HG02938 (cell line): ENCODE measurements around the gene SGMS1.
"Not testable (repeated sequence)": the region's sequence is repeated elsewhere in the genome, so short reads cannot be mapped to it uniquely, and the experiment has no call there.

Source experiments
- ATAC-seq: cut with Tn5 transposase; IDR thresholded peaks from one replicate; pipeline ENCODE4 v1.9.1; 2021; ENCODE audit warnings: mild to moderate bottlenecking, moderate library complexity; ENCODE audit not compliant: unreplicated experiment

Gene SGMS1

GRCh38 chr10:50540069-50540825 lies 83.5 kb downstream of the SGMS1 start:
- peak; percentile 59 for ATAC-seq

GRCh38 chr10:50538555-50539398 lies 85.0 kb downstream of the SGMS1 start:
- no peak for ATAC-seq

- ATAC-seq = no peak
Measured at GRCh38 chr10:50536617-50537240, 87.0 kb downstream of the SGMS1 start.

DNA sequence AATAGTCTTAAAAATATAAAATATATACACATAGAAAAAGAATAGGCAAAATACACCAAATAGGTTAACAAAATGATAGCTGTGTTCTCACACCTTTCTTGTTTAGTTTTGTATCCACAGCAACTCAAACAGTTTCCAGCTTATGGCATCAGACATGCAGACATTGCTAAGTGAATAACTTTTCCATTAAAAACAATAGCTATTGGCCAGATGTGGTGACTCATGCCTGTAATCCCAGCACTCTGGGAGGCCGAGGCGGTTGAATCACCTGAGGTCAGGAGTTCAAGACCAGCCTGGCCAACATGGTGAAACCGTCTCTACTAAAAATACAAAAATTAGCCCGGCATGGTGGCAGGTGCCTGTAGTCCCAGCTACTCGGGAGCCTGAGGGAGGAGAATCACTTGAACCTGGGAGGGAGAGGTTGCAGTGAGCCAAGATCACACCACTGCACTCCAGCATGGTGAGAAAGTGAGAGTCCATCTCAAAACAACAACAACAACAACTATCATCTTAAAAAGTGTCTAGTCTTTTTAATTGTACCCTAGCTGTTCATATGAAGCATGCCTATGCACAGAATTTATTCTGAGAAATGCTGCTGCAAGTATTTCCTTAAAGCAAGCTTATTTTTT lies 88.9 kb downstream of the SGMS1 start:
- ATAC-seq = not testable (repeated sequence)

DNA sequence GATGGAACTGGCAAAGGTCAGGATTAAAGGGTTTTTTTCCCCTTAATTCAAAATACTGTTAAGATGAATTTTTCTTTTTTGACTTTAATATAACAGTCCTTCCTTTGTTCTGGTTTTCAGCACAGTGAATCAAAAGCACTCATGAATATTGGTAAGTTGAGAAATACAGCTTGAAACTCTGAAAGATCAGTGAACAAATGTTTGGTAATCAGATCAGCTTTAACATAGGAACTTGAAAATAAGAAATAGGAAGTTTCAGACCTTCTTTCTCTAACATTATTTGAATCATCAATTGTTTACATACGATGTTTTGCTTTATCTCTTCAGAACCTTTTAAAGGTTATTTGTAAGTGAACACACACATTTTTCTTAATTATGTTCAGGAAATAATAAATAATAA lies 90.5 kb downstream of the SGMS1 start:
- no peak for ATAC-seq

- no peak for ATAC-seq
Measured at GRCh38 chr10:50531388-50532077, 92.2 kb downstream of the SGMS1 start.

GRCh38 chr10:50529660-50530059 lies 94.1 kb downstream of the SGMS1 start:
- ATAC-seq = no peak

- ATAC-seq = no peak
Measured at GRCh38 chr10:50528206-50528605, 95.5 kb downstream of the SGMS1 start.

GRCh38 chr10:50527442-50528043 lies 96.2 kb downstream of the SGMS1 start:
- no peak for ATAC-seq

DNA sequence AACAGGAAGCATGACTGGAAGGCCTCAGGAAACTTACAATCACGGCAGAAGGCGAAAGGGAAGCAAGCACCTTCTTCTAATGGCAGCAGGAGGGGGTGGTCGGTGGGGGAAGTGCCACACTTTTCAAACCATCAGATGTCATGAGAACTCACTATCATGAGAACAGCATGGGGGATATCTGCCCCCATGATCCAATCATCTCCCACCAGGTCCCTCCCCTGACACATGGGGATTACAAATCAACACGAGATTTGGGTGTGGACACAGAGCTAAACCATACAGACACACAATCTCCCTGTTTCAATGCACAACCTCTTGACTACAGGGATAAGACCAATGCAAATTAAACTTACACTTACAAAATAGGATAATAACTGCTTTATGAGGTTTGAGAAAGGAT lies 97.6 kb downstream of the SGMS1 start:
- no peak for ATAC-seq

DNA sequence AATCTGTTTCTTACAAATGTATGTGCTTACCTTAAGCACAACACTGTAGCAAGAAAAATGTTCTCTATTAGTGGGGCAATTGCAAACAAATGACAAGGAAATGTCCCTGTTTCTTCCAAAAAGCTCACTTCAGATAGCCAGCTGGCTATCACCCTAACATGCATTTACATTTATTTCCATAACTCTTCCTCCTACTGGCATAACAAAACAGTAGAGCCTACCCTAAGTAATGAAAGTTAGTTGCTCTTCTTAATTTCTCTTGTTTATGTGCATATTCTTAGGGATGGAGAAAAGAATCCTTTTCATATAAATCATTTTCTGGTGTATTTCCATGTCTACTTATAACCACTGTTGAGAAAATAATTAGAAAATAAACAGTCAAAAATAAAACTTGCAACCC lies 100.4 kb downstream of the SGMS1 start:
- ATAC-seq = no peak

DNA sequence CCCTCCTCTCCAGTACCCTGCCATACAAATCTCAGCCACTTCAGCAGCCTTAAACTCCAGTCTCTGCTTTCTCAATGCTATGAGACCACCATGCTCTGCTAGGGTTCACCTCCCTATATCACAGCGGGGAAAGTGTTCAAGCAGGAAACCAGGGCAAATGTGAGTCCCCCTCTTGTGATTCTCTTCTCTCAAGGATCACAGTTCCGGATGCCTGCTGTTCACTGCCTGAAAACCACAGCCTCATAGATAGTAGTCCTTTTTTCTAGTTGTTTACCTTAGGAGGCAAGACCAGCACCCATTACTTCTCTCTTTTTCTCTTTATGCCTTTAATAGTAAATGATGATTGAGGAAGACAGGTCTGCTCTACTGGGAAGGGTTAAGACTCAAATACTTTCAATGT lies 100.8 kb downstream of the SGMS1 start:
- no peak for ATAC-seq

DNA sequence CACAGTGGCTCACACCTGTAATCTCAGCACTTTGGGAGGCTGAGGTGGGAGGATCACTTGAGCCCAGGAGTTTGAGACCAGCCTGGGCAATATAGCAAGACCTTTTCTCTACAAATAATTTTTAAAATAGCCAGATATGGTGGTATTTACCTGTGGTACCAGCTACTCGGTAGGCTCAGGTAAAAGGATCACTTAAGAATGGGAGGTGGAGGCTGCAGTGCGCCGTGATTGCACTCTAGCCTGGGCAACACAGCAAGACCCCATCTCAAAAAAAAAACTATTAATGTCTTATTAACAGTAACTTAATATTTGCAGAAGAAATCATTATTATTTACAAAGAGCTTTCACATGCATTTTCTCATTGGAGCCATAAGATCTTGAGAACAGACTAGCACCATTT lies 103.6 kb downstream of the SGMS1 start:
- no peak for ATAC-seq

DNA sequence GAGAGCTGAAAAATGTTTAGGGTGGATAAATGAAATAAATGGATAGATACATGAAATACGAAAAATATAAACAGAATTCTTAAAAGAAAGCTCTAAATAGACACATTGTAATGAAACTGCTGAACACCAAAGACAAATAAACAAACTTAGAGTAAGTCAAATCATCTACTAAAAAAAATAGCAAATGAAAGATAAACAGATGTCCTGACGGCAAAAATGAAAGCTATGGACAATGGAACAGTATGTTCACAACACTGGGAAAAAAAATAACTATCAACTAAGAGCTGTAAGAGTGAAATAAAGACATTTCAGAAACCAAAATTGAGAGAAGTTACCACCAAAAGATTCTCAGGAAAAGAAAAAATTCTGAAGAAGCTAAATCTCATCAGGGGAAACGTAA lies 106.1 kb downstream of the SGMS1 start:
- no peak for ATAC-seq

DNA sequence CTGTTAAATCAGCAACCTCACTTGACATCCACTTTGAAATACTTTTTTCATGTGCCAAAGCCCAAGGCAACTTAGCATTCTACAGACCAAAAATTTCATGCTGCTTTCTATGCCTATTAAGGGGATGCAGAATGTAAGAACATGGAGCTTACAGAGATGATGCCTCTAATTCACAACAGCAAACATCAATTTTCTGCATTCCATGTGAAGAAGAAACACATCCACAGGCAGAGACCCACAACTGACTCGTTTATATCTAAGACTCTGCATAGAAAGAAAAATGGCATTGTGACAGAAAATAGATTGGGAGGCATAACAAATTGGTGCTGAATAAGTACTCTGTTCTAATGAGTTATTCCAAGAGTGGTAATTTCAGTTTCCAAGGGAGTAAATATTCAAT lies 107.6 kb downstream of the SGMS1 start:
- ATAC-seq = no peak

DNA sequence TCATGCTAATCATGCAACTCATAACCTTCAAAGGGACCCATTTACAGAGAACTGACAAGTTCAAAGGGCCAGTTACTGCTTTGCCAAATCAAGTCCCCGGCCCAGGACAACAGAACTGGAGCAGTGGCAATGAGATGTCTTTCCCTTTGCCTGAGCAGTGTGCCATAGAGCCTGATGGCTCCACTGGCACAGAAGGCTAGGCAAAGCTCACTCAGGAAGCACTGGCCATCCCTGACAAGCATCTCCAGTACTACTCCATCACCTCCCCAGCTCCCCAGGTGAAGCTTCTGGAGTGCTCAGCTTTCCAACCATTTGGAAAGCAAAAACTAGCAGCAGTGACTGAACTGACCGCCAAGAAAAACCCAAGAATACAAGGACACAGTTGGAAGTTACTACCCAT lies 108.3 kb downstream of the SGMS1 start:
- ATAC-seq = no peak

DNA sequence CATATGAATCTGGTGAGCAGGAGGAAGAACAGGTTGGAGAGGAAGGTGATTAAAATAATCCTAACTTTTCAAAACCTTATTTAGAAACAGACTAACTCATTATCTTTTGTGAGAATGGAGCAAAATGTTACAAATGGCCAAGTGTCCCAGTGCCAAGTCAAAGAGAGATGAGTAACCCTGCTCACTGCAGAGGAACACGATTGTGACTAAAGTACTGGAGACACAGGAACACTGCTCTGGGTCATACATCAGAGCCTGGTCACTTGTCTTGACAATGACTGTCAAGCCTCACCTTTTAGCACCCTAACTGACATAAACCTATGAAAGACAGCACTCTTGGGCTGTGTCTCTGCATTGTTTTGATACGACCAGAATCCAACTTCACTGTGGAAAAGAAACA lies 108.8 kb downstream of the SGMS1 start:
- ATAC-seq = no peak

DNA sequence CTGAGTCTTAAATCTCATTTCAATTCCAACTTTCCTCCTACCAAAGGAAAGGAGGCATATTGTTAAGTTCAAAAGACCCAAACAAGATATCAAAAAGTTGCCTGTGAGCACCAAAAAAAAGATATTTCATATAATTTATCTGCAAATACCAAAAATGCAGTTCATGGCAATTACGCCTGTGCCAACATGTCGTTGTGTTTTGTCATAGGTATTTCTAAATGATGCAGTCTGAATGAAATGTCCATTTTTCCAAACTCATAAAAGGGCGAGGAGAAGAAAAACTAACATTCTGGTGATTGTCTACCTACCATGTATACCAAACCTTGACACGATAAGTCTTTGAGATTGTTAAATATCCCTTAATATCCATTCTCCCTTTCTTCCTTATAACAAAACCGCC lies 109.8 kb downstream of the SGMS1 start:
- ATAC-seq = no peak

DNA sequence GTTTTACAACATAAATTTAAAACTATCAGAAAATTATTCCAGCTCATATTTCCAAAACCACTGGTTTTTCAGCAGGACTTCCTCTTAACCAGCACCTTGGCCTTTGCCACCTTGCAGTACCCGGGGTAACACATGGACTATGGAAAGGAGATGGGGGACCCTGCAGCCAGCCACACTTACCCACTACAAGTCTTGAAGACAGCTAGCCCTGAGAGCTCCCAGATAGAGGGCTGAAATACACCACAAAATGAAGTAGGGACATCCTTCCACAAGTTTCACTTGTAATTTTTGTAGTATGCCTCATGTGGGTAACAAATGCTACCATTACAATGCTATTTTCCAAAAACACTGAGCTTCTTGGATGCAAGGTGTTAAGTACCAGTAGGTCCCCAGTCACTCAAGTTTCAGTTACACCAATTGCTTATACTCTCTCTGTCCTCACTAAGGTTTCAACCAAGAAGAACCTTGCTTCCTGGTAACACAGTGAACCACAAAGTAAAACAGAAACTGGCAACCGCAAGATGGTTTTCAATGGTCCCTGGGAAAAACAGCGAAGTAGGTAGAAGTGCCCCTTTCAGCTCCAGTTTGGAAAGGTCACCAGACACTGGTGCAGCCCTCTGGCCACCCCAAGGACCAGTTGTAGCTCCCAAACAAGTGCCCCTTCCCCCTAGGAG lies 110.9 kb downstream of the SGMS1 start:
- peak; percentile 36 for ATAC-seq

DNA sequence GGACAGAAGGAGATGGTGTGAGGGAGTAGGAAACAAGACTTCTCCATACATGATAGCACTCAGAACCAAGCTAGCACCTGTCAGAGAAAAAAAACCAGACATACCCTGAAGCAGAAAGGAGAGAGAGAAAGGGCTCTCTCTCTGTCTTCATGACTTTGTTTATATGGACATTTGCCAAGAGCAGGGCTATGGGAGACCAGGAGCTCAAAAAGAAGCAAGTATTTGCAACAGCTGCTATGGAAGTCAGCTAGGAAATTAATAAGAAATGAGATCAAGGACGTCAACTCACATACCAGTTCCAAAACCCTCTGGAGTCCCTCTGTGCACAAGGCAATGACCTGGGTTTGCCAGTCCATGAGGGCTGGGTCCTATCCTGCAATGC lies 111.6 kb downstream of the SGMS1 start:
- ATAC-seq = peak; percentile 16
